AG08395 (cell line): ENCODE data around the gene CCDC167.
"Not testable (repeated sequence)": the region's sequence is repeated elsewhere in the genome, so short reads cannot be mapped to it uniquely, and the experiment has no call there.

ENCODE experiments used
- DNase-seq: peaks from one replicate; pipeline ENCODE4 v3.0.0; 2012; ENCODE audit warnings: mixed read lengths, low spot score

The CCDC167 gene

GRCh38 chr6:37473364-37474095, 26.2 kb downstream of the CCDC167 start:
- no peak for DNase-seq

- DNase-seq, result no peak
Measured at GRCh38 chr6:37467718-37468117, 32.0 kb downstream of the CCDC167 start.

- no peak for DNase-seq
Measured at GRCh38 chr6:37463110-37463509, 36.6 kb downstream of the CCDC167 start.

GRCh38 chr6:37460805-37461204, 38.9 kb downstream of the CCDC167 start:
- DNase-seq, result no peak

- no peak for DNase-seq
Measured at GRCh38 chr6:37459981-37460800, 39.5 kb downstream of the CCDC167 start.

- DNase-seq, result peak; percentile 92
Measured at GRCh38 chr6:37456816-37457560, 42.7 kb downstream of the CCDC167 start.

- DNase-seq, result peak; percentile 90
Measured at GRCh38 chr6:37456126-37456525, 43.6 kb downstream of the CCDC167 start.

- DNase-seq, result peak; percentile 52
Measured at GRCh38 chr6:37454420-37455140, 45.1 kb downstream of the CCDC167 start.

GRCh38 chr6:37452522-37452921, 47.2 kb downstream of the CCDC167 start:
- DNase-seq, result no peak

- no peak for DNase-seq
Measured at GRCh38 chr6:37451441-37452193, 48.1 kb downstream of the CCDC167 start.

- no peak for DNase-seq
Measured at GRCh38 chr6:37449984-37450383, 49.7 kb downstream of the CCDC167 start.

- not testable (repeated sequence) for DNase-seq
Measured at GRCh38 chr6:37443216-37443542, 56.5 kb downstream of the CCDC167 start.

GRCh38 chr6:37442416-37443215, 57.1 kb downstream of the CCDC167 start:
- DNase-seq, result no peak

- no peak for DNase-seq
Measured at GRCh38 chr6:37441651-37442050, 58.0 kb downstream of the CCDC167 start.

GRCh38 chr6:37438930-37439329, 60.8 kb downstream of the CCDC167 start:
- no peak for DNase-seq

GRCh38 chr6:37435816-37436215, 63.9 kb downstream of the CCDC167 start:
- DNase-seq, result no peak

- no peak for DNase-seq
Measured at GRCh38 chr6:37435373-37435772, 64.3 kb downstream of the CCDC167 start.

- DNase-seq, result peak; percentile 27
Measured at GRCh38 chr6:37433657-37434271, 65.9 kb downstream of the CCDC167 start.
